22Rv1 (cell line): Measurements from ENCODE around the gene CACNB2.

Experiments used
- ZFX ChIP-seq: fragments of 450-650 bp; IDR thresholded peaks from 2 replicates; pipeline ENCODE4 v1.6.1; 2017; ENCODE audit warnings: antibody characterized with exemption, borderline replicate concordance
- TF ChIP-seq, protein P1 (sequence below): fragments of 450-650 bp; IDR thresholded peaks from 2 replicates; pipeline ENCODE4 v1.5.1; 2017; ENCODE audit warnings: mild to moderate bottlenecking

- TF ChIP-seq, protein P1, sequence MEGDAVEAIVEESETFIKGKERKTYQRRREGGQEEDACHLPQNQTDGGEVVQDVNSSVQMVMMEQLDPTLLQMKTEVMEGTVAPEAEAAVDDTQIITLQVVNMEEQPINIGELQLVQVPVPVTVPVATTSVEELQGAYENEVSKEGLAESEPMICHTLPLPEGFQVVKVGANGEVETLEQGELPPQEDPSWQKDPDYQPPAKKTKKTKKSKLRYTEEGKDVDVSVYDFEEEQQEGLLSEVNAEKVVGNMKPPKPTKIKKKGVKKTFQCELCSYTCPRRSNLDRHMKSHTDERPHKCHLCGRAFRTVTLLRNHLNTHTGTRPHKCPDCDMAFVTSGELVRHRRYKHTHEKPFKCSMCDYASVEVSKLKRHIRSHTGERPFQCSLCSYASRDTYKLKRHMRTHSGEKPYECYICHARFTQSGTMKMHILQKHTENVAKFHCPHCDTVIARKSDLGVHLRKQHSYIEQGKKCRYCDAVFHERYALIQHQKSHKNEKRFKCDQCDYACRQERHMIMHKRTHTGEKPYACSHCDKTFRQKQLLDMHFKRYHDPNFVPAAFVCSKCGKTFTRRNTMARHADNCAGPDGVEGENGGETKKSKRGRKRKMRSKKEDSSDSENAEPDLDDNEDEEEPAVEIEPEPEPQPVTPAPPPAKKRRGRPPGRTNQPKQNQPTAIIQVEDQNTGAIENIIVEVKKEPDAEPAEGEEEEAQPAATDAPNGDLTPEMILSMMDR: no peak
- TF ChIP-seq ZFX: no peak
Observed at GRCh38 chr10:18279173-18279572, 138.9 kb downstream of the CACNB2 start.
